ENCODE measurements around the gene GAB2. TPM values are rescaled to one million over a fixed set of nuclear protein-coding genes. Genes with fewer than 3 reads are reported as not detected.

GAB2 gene
- total RNA-seq, 1 donor from 2014 or later: 22.4 TPM

DNA sequence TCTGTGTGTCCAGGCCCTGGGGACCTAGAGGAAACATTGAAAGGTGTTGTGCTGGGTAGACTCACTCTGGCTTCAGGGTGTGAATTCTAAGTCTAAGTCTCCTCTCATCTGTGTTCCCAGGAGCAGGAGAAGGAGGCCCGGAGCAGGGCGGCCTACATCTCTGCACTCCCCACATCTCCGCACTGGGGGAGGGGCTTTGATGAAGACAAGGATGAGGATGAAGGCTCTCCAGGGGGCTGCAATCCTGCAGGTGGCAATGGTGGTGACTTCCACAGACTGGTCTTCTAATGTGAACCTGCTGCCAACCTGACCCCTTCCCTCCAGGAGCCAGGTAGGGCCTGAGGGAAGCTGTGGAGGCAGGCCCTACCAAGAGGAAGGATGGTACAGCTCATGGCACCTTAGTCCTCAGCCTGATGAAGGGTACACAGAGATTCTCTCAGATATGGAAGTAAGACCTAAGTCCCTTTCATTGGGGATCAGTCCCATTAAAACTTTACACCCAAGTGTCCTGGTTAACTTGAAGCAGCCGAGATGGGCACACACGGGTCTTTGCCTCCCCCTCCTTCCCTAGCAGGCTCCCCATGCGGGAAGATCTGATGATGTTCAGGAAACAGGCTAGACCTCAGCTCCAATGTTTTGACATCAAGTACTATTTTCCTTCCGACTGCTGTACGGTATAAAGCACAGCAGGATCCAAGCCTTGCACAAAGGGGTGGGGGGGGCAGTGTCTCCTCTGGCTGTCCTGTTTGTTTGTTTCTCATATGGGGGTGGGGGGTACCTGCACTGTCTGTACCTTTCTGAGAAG lies 203.9 kb downstream of the GAB2 start:
- CTCF ChIA-PET: no interaction called here
- no peak for DNase-seq
- H3K4me3 Mint-ChIP-seq: no peak overlapping the region
- no peak for ATAC-seq (ENCODE audit: low read depth)
- no peak overlapping the region for H3K27ac Mint-ChIP-seq
- H3K36me3 Mint-ChIP-seq (ENCODE audit: low read depth): peaks cover 39% of the 10 kb centered on the region
- TF ChIP-seq, protein P1, sequence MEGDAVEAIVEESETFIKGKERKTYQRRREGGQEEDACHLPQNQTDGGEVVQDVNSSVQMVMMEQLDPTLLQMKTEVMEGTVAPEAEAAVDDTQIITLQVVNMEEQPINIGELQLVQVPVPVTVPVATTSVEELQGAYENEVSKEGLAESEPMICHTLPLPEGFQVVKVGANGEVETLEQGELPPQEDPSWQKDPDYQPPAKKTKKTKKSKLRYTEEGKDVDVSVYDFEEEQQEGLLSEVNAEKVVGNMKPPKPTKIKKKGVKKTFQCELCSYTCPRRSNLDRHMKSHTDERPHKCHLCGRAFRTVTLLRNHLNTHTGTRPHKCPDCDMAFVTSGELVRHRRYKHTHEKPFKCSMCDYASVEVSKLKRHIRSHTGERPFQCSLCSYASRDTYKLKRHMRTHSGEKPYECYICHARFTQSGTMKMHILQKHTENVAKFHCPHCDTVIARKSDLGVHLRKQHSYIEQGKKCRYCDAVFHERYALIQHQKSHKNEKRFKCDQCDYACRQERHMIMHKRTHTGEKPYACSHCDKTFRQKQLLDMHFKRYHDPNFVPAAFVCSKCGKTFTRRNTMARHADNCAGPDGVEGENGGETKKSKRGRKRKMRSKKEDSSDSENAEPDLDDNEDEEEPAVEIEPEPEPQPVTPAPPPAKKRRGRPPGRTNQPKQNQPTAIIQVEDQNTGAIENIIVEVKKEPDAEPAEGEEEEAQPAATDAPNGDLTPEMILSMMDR (IDR thresholded peaks at IDR 0.05): no peak
- H3K9me3 Mint-ChIP-seq: no peaks in the 10 kb centered on the region
- intact Hi-C loops (cut with micrococcal nuclease): no loop called here
- H3K27me3 Mint-ChIP-seq: no peaks in the 10 kb centered on the region
- no peaks in the 10 kb centered on the region for H3K4me1 Mint-ChIP-seq
- POLR2A ChIA-PET: no interaction called here

GRCh38 chr11:78212586-78213371 lies 204.8 kb downstream of the GAB2 start:
- intact Hi-C loops (cut with micrococcal nuclease): no loop called here
- ATAC-seq (ENCODE audit: low read depth) (no peak), DNase-seq (no peak)
- ChIA-PET CTCF (no interaction called here), POLR2A (no interaction called here)
- Mint-ChIP-seq H3K27me3 (no peaks in the 10 kb centered on the region), H3K36me3 (ENCODE audit: low read depth) (peaks cover 29% of the 10 kb centered on the region), H3K27ac (no peak overlapping the region), H3K9me3 (no peaks in the 10 kb centered on the region), H3K4me3 (no peak overlapping the region), H3K4me1 (no peaks in the 10 kb centered on the region)
- TF ChIP-seq, protein P1 (IDR thresholded peaks at IDR 0.05): no peak

DNA sequence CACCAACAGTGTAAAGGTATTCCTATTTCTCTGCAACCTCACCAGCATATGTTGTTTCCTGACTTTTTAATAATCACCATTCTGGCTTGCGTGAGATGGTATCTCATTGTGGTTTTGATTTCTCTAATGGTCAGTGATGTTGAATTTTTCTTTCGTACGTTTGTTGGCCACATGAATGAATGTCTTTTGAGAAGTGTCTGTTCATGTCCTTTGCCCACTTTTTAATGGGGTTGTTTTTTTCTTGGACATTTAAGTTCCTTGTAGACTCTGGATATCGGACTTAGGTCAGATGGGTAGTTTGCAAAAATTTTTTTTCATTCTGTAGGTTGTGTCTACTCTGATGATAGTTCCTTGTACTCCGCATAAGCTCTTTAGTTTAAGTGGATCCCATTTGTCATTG lies 206.1 kb downstream of the GAB2 start:
- H3K4me3 Mint-ChIP-seq: no peak overlapping the region
- no peak for ATAC-seq (ENCODE audit: low read depth)
- no peaks in the 10 kb centered on the region for H3K4me1 Mint-ChIP-seq
- intact Hi-C loops (cut with micrococcal nuclease): no loop called here
- ChIA-PET POLR2A (no interaction called here), CTCF (no interaction called here)
- no peak overlapping the region for H3K27ac Mint-ChIP-seq
- DNase-seq: no peak
- H3K36me3 Mint-ChIP-seq (ENCODE audit: low read depth): peaks cover 20% of the 10 kb centered on the region
- H3K27me3 Mint-ChIP-seq: no peaks in the 10 kb centered on the region
- TF ChIP-seq, protein P1 (IDR thresholded peaks at IDR 0.05): no peak
- H3K9me3 Mint-ChIP-seq: no peaks in the 10 kb centered on the region

- no peaks in the 10 kb centered on the region for H3K27me3 Mint-ChIP-seq
- ATAC-seq (ENCODE audit: low read depth): no peak
- no peaks in the 10 kb centered on the region for H3K4me1 Mint-ChIP-seq
- intact Hi-C loops (cut with micrococcal nuclease): no loop called here
- CTCF ChIA-PET: no interaction called here
- POLR2A ChIA-PET: no interaction called here
- TF ChIP-seq, protein P1 (IDR thresholded peaks at IDR 0.05): no peak
- H3K9me3 Mint-ChIP-seq: no peaks in the 10 kb centered on the region
- DNase-seq: no peak
- H3K36me3 Mint-ChIP-seq (ENCODE audit: low read depth): peaks cover 11% of the 10 kb centered on the region
- H3K27ac Mint-ChIP-seq: no peak overlapping the region
- H3K4me3 Mint-ChIP-seq: no peak overlapping the region
Observed at GRCh38 chr11:78210000-78210608, 207.5 kb downstream of the GAB2 start.

DNA sequence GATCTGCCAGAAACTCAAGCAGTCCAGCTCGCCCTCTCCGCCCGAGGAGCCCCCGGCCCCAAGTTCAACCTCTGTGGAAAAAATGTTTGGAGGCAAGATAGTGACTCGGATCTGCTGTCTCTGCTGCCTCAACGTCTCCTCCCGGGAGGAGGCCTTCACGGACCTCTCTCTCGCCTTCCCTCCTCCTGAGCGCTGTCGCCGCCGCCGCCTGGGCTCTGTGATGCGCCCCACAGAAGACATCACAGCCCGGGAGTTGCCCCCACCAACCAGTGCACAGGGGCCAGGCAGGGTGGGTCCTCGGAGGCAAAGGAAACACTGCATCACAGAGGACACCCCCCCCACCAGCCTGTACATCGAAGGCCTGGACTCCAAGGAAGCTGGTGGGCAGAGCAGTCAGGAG lies 208.1 kb downstream of the GAB2 start:
- POLR2A ChIA-PET: no interaction called here
- intact Hi-C loops (cut with micrococcal nuclease): no loop called here
- Mint-ChIP-seq H3K4me3 (no peak overlapping the region), H3K9me3 (no peaks in the 10 kb centered on the region), H3K36me3 (ENCODE audit: low read depth) (peaks cover 5% of the 10 kb centered on the region), H3K27ac (no peak overlapping the region), H3K27me3 (no peaks in the 10 kb centered on the region), H3K4me1 (no peaks in the 10 kb centered on the region)
- DNase-seq (no peak), ATAC-seq (ENCODE audit: low read depth) (no peak)
- CTCF ChIA-PET: no interaction called here
- TF ChIP-seq, protein P1 (IDR thresholded peaks at IDR 0.05): no peak
